B cell (primary cell): ENCODE results near the gene SKP1.

Experiments
- EZH2 ChIP-seq: IDR thresholded peaks from 2 replicates; pipeline ENCODE4 v1.6.1; 2012; ENCODE audit warnings: borderline replicate concordance, low read depth, mild to moderate bottlenecking, moderate library complexity, low read length; ENCODE audit not compliant: insufficient read depth, poor library complexity, severe bottlenecking
- TF ChIP-seq, protein P1 (sequence below): fragments of 200-600 bp; IDR thresholded peaks from one replicate; pipeline ENCODE4 v1.8.0; 2022; ENCODE audit warnings: antibody characterized with exemption, mild to moderate bottlenecking

GRCh38 chr5:134143431-134143830 lies 33.3 kb downstream of the SKP1 start:
- TF ChIP-seq, protein P1, sequence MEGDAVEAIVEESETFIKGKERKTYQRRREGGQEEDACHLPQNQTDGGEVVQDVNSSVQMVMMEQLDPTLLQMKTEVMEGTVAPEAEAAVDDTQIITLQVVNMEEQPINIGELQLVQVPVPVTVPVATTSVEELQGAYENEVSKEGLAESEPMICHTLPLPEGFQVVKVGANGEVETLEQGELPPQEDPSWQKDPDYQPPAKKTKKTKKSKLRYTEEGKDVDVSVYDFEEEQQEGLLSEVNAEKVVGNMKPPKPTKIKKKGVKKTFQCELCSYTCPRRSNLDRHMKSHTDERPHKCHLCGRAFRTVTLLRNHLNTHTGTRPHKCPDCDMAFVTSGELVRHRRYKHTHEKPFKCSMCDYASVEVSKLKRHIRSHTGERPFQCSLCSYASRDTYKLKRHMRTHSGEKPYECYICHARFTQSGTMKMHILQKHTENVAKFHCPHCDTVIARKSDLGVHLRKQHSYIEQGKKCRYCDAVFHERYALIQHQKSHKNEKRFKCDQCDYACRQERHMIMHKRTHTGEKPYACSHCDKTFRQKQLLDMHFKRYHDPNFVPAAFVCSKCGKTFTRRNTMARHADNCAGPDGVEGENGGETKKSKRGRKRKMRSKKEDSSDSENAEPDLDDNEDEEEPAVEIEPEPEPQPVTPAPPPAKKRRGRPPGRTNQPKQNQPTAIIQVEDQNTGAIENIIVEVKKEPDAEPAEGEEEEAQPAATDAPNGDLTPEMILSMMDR: no peak
- TF ChIP-seq EZH2: no peak
